HG02571 (cell line): ENCODE results near the gene ANKMY1.
"Not testable (repeated sequence)": the region's sequence is repeated elsewhere in the genome, so short reads cannot be mapped to it uniquely, and the experiment has no call there.

Experiments used
- ATAC-seq: cut with Tn5 transposase; IDR thresholded peaks from one replicate; pipeline ENCODE4 v1.9.1; 2021; ENCODE audit warnings: mild to moderate bottlenecking, moderate library complexity; ENCODE audit not compliant: unreplicated experiment

ANKMY1 gene

GRCh38 chr2:240557101-240557751, 562 bp downstream of the ANKMY1 start:
- ATAC-seq, result no peak

- ATAC-seq, result no peak
Measured at GRCh38 chr2:240556553-240557100, 1.2 kb downstream of the ANKMY1 start.

DNA sequence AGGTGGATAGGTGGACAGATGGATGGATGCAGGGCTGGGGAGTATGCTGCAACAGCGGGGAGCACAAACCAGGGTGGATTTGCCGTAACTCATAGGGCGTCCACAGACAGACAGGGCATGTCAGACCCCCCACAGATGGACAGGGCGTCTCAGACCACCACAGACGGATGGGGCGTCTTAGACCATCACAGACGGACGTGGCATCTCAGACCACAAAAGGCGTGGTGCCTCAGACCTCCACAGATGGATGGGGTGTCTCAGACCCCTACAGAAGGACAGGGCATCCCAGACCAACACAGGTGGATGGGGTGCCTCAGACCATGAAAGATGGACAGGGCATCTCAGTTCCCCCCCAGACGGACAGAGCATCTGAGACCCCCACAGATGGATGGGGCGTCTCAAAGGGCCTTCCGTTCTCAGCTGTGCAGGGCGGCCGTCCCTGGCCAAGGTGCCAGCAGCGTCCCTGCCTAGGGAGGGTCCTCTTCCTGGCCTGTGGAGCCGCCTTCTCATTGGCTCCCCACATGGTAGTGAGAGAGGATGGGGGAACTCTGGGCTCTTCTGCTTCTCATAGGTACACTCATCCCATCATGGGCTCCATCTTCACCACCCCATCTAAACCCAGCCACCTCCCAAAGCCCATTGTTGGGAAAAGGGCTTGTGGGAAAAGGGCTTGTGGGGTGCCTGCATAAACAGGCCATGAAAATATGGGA, 2.1 kb downstream of the ANKMY1 start:
- ATAC-seq, result no peak

DNA sequence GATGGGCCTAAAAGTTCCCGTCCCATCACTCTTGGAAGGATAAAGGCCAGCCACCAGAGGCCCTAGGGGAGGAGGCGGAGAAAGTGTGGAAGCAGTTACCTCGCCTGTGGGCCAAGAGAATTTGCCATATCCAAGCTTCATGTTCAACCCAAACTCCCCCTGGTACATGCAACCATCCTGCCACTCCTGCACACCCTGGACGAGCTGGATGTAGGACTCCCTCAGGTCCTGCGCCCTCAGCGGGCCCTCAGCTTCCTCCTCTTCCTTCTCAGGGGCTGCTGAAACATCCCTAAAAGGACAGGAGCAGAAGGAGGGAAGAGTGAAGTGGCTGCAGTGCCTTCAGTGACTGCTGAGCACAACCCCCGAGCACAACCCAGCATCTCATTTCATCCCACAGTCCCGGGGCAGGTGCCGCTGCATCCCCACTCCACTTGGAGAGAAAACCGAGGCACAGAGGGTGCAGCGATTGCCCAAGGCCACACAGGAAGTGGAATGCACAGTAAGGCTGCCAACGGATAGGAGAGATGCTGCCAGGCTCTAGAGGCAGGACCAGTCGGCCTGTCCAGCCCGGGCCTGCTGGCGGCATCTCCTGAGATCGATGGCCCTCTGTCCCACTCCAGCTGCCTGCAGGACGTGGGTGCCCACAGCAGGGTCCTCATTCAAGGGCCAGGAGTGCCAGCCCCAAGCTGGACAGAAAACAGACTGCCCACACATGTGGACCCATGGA, 2.9 kb downstream of the ANKMY1 start:
- no peak for ATAC-seq

GRCh38 chr2:240553956-240554480, 3.8 kb downstream of the ANKMY1 start:
- no peak for ATAC-seq

- ATAC-seq, result no peak
Measured at GRCh38 chr2:240551811-240552210, 6.0 kb downstream of the ANKMY1 start.

DNA sequence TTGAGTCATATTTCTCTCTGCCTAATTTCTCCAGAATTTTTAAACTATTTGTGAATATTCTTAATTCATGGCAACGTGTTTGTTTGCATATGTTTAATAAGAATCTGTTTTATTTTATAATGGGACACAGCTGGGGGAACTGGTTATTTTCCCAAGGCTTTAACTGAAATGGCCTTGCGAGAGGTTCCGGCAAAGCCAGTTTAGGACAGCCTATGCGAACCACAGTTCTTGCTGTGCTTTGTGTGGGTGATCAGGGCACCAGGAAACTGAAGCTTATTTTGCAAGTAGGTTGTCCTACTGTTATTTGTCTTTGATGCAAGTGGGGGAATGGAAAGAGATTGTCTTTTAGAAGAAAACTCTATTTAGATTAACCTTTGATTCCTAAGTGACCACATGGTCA, 6.5 kb downstream of the ANKMY1 start:
- no peak for ATAC-seq

- ATAC-seq, result no peak
Measured at GRCh38 chr2:240539906-240540305, 17.9 kb downstream of the ANKMY1 start.

DNA sequence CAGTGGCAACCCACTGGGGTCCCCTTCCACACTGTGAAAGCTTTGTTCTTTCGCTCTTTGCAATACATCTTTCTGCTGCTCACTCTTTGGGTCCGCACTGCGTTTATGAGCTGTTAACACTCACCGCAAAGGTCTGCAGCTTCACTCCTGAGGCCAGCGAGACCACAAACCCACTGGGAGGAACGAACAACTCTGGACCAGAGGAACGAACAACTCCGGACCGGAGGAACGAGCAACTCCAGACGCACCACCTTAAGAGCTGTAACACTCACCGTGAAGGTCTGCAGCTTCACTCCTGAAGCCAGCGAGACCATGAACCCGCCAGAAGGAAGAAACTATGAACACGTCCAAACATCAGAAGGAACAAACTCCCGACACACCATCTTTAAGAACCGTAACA, 18.7 kb downstream of the ANKMY1 start:
- not testable (repeated sequence) for ATAC-seq

GRCh38 chr2:240538031-240538780, 19.6 kb downstream of the ANKMY1 start:
- ATAC-seq, result no peak

GRCh38 chr2:240532031-240532775, 25.6 kb downstream of the ANKMY1 start:
- no peak for ATAC-seq

GRCh38 chr2:240531038-240531437, 26.8 kb downstream of the ANKMY1 start:
- ATAC-seq, result no peak

DNA sequence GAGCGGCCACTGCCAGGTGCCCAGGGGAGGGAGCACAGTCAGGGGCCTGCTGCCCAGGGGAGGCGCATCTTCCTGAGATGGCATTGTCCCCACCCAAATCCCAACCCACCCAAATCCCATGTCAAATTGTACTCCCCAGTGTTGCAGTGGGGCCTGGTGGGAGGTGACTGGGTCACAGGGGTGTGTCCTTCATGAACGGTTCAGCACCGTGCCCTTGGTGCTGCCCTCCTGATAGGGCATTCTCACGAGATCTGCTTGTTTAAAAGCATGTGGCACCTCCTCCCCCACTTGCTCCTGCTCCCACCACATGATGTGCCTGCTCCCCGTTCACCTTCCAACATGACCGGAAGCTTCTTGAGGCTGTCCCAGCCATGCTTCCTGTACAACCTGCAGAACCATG, 27.6 kb downstream of the ANKMY1 start:
- no peak for ATAC-seq

DNA sequence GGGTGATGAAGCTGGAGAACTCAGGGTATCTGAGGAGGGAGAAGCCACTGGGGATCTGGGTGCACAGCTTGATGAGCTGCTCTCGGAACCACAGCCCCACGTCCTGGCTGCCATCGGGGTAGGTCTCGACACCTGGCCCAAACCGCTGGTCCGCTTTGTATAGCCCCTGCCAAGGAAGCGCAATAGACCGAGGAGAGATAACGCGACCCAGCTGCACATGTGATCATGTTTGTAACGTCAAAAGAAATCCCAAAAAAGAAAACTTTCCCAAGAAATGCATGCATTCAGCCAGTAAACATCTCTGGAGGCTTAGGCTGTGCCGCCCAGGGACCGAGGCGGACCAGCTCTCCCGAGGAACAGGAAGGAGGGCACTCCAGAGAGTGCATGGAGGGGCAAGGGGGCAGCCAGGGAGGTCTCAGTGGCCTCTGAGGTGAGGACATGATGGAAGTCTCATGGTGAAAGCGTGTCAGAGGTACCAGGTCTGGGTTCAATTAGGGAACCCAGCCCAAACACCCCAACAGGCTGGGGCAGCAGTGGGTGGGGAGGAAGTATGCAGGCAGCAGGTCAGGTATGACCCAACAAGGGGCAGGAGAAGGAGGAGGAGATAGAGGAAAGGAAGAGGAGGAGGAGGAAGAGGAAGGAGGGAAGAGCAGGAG, 28.3 kb downstream of the ANKMY1 start:
- ATAC-seq, result no peak

DNA sequence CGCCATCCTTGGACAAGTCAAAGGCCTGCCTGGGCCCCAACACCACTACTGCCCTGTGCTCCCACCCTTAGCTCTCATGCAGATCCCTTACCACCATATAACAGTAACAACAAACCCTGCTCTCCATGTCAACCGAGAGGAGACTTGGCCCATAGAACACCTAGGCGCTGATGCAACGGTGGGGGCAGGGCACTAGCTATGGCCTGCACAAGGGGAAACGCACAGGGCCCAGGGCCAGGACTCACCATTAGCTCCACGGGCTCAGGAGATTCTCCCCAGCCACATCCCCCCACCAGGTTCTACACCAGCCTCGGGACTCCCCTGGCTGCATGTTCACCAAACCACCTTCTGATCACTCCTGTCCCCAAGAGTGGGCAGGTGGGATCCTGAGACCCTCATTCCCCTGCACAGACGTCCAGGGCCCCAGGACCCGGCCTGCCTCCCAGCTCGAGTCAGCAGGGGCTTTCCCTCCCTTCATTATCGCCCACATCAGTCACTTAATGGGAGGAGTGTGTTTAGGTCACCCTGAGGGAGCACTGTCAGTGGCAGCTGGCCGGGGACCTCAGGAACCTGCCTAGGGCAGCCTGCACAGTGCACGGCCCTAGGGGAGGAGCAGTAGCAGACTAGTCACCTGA, 29.3 kb downstream of the ANKMY1 start:
- no peak for ATAC-seq

GRCh38 chr2:240527153-240527750, 30.5 kb downstream of the ANKMY1 start:
- ATAC-seq, result no peak

- ATAC-seq, result no peak
Measured at GRCh38 chr2:240526521-240526920, 31.3 kb downstream of the ANKMY1 start.

DNA sequence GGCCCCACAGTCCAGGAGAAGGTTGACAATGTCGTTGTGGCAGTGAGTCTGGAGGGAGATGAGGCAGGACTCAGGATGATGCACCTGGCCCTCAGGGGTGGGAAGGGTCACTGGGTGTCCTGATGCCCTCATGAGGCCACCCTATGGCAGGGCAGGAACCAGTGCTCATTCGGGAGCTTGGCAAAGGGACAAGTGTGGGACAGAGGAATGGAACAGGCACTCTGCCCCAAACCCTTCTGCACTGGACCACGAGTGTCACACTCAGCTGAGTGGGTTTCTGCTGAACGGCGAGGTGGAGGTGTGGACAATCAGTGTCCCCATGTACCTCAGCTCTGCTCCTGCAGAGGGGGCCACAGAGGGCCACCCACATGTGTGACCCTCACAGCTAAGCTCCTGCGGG, 32.0 kb downstream of the ANKMY1 start:
- ATAC-seq, result no peak
